Skeletal muscle tissue (tissue), 5 donors: ENCODE results near the gene CCDC183. TPM values are rescaled to one million over a fixed set of nuclear protein-coding genes. Genes with fewer than 3 reads are reported as not detected.

Experiments used
- H3K27ac ChIP-seq: one replicate; pipeline ENCODE4 v1.7.0; 2013; ENCODE audit warnings: mild to moderate bottlenecking, low read depth, low read length, inconsistent platforms
- H3K27me3 ChIP-seq, 3 donors: one replicate each; pipeline ENCODE4 v1.7.0; 2013; ENCODE audit warnings: low read length in 3 of 3; ENCODE audit not compliant: control insufficient read depth in 3 of 3, insufficient read depth in 3 of 3
- H3K36me3 ChIP-seq, 3 donors: one replicate each; pipeline ENCODE4 v1.7.0; 2013; ENCODE audit warnings: low read length in 3 of 3; ENCODE audit not compliant: control insufficient read depth in 3 of 3, insufficient read depth in 3 of 3
- H3K4me1 ChIP-seq, 3 donors: one replicate each; pipeline ENCODE4 v1.7.0; 2013; ENCODE audit warnings: low read length in 3 of 3, mild to moderate bottlenecking in 3 of 3; ENCODE audit not compliant: control insufficient read depth in 3 of 3, insufficient read depth in 3 of 3
- H3K4me3 ChIP-seq, 3 donors: one replicate each; pipeline ENCODE4 v1.7.0; 2013; ENCODE audit warnings: low read length in 3 of 3
- H3K9ac ChIP-seq, 3 donors: one replicate each; pipeline ENCODE4 v1.7.0; 2013; ENCODE audit warnings: low read length in 3 of 3, mild to moderate bottlenecking in 3 of 3, moderate library complexity in 2 of 3, low read depth in 1 of 3
- H3K9me3 ChIP-seq, 3 donors: one replicate each; pipeline ENCODE4 v1.7.0; 2013; ENCODE audit warnings: low read length in 3 of 3; ENCODE audit not compliant: control insufficient read depth in 3 of 3
- small RNA-seq: library from RNA; depleted of rRNA; stranded (forward); fragments of <200 nt; gene quantifications from one replicate; pipeline ENCODE3, GENCODE V24; 2014
- total RNA-seq: library from RNA; depleted of rRNA; stranded (reverse); fragments of >200 nt; gene quantifications from one replicate; pipeline ENCODE4 v1.2.3, GENCODE V29; 2014
- donor health status: Osteomylitis.

Gene CCDC183
- total RNA-seq, 1 donor from 2014 or later: 1.0 TPM

GRCh38 chr9:136854842-136855460 lies 58.8 kb downstream of the CCDC183 start:
- no peaks in the 10 kb centered on the region for H3K9me3 ChIP-seq
- H3K4me3 ChIP-seq: no peak overlapping the region
- peaks cover 6 to 16% (median 7%) of the 10 kb centered on the region in 3 donors for H3K36me3 ChIP-seq
- peaks cover 28 to 47% (median 33%) of the 10 kb centered on the region in 3 donors for H3K4me1 ChIP-seq
- H3K9ac ChIP-seq: no peak overlapping the region
- no peak overlapping the region for H3K27ac ChIP-seq
- no peaks in the 10 kb centered on the region for H3K27me3 ChIP-seq

GRCh38 chr9:136855461-136856078 lies 59.4 kb downstream of the CCDC183 start:
- H3K9ac ChIP-seq: peak overlapping the region in 1 of 3 donors; percentile 40
- no peak overlapping the region for H3K27ac ChIP-seq
- peaks cover 22 to 42% (median 27%) of the 10 kb centered on the region in 3 donors for H3K4me1 ChIP-seq
- H3K27me3 ChIP-seq: no peaks in the 10 kb centered on the region
- H3K4me3 ChIP-seq: no peak overlapping the region
- no peaks in the 10 kb centered on the region for H3K9me3 ChIP-seq
- H3K36me3 ChIP-seq: peaks cover 8 to 13% (median 9%) of the 10 kb centered on the region in 3 donors

- H3K9ac ChIP-seq: no peak overlapping the region
Measured at GRCh38 chr9:136856079-136856476, 59.9 kb downstream of the CCDC183 start.

GRCh38 chr9:136856541-136857141 lies 60.5 kb downstream of the CCDC183 start:
- H3K4me1 ChIP-seq: peaks cover 12 to 36% (median 16%) of the 10 kb centered on the region in 3 donors

More at GRCh38 chr9:136856079-136856476, 59.9 kb downstream of the CCDC183 start:
- Histone ChIP-seq H3K4me1 (peaks cover 17 to 39% (median 22%) of the 10 kb centered on the region in 3 donors), H3K27me3 (no peaks in the 10 kb centered on the region), H3K4me3 (no peak overlapping the region), H3K9me3 (no peaks in the 10 kb centered on the region), H3K36me3 (peaks cover 11 to 14% (median 14%) of the 10 kb centered on the region in 3 donors), H3K27ac (no peak overlapping the region)

GRCh38 chr9:136857166-136857565 lies 61.0 kb downstream of the CCDC183 start:
- Histone ChIP-seq H3K36me3 (peaks cover 16 to 18% (median 18%) of the 10 kb centered on the region in 3 donors), H3K4me3 (no peak overlapping the region), H3K4me1 (peaks cover 7 to 31% (median 11%) of the 10 kb centered on the region in 3 donors), H3K9me3 (no peaks in the 10 kb centered on the region), H3K9ac (no peak overlapping the region), H3K27me3 (no peaks in the 10 kb centered on the region), H3K27ac (no peak overlapping the region)

More at GRCh38 chr9:136856541-136857141, 60.5 kb downstream of the CCDC183 start:
- no peak overlapping the region for H3K4me3 ChIP-seq
- no peak overlapping the region for H3K9ac ChIP-seq
- no peak overlapping the region for H3K27ac ChIP-seq
- peaks cover 11 to 15% (median 14%) of the 10 kb centered on the region in 3 donors for H3K36me3 ChIP-seq
- H3K9me3 ChIP-seq: no peaks in the 10 kb centered on the region
- H3K27me3 ChIP-seq: no peaks in the 10 kb centered on the region

Small RNA genes within 50 kb of the gene (small RNA-seq; reads per million reads assigned to genes)
- not detected for gene AL355987.2
- gene ATP6V1G1P3: not detected
- not detected for gene MIR4292
- not detected for gene MIR6722

Other genes with a start within 250 kb of the CCDC183 start
- 51.7 TPM for gene EGFL7, start 133.4 kb upstream of the CCDC183 start, total RNA-seq
- gene AGPAT2, start 108.9 kb upstream of the CCDC183 start, total RNA-seq: 27.1 TPM
- gene DIPK1B, start 83.8 kb upstream of the CCDC183 start, total RNA-seq: 11.0 TPM
- gene LCN10, start 53.4 kb upstream of the CCDC183 start, total RNA-seq: 2.1 TPM
- gene LCN6, start 47.8 kb upstream of the CCDC183 start, total RNA-seq: not detected
- gene LCN8, start 38.1 kb upstream of the CCDC183 start, total RNA-seq: not detected
- not detected for gene LCN15, start 31.8 kb upstream of the CCDC183 start, total RNA-seq
- 28.7 TPM for gene TMEM141, start 5.0 kb upstream of the CCDC183 start, total RNA-seq
- 34.4 TPM for gene RABL6, start 11.6 kb downstream of the CCDC183 start, total RNA-seq
- gene AJM1, start 46.1 kb downstream of the CCDC183 start, total RNA-seq: 0.52 TPM
- gene PHPT1, start 53.1 kb downstream of the CCDC183 start, total RNA-seq: 109 TPM
- gene MAMDC4, start 56.0 kb downstream of the CCDC183 start, total RNA-seq: 0.52 TPM
- 196 TPM for gene EDF1, start 70.0 kb downstream of the CCDC183 start, total RNA-seq
- 4.7 TPM for gene TRAF2, start 90.2 kb downstream of the CCDC183 start, total RNA-seq
- gene FBXW5, start 148.4 kb downstream of the CCDC183 start, total RNA-seq: 45.4 TPM
- gene C8G, start 148.9 kb downstream of the CCDC183 start, total RNA-seq: not detected
- not detected for gene LCN12, start 155.9 kb downstream of the CCDC183 start, total RNA-seq
- gene PTGDS, start 181.2 kb downstream of the CCDC183 start, total RNA-seq: 4.2 TPM
- gene LCNL1, start 186.7 kb downstream of the CCDC183 start, total RNA-seq: under 0.01 TPM
- 2.1 TPM for gene PAXX, start 196.1 kb downstream of the CCDC183 start, total RNA-seq
- gene CLIC3, start 200.2 kb downstream of the CCDC183 start, total RNA-seq: not detected
- 5.2 TPM for gene ABCA2, start 231.9 kb downstream of the CCDC183 start, total RNA-seq
- gene FUT7, start 235.8 kb downstream of the CCDC183 start, total RNA-seq: not detected
- gene NPDC1, start 249.8 kb downstream of the CCDC183 start, total RNA-seq: 5.7 TPM